Activated naive CD4-positive, alpha-beta T cell treated with Interleukin-2 at 50 U/mL for 16 hours (primary cell): ENCODE results near the gene TNKS1BP1.
"Not testable (repeated sequence)": the region's sequence is repeated elsewhere in the genome, so short reads cannot be mapped to it uniquely, and the experiment has no call there.

Experiments
- DNase-seq: peaks from one replicate; pipeline ENCODE4 v3.0.0-alpha.2; 2020

TNKS1BP1 gene

GRCh38 chr11:57324886-57325734 is at the start of gene TNKS1BP1:
TNKS1BP1 (minus strand) TSS chr11:57324952; CDS start chr11:57321885, 3,067 bp downstream.
- peak; percentile 95 for DNase-seq

- no peak for DNase-seq
Measured at GRCh38 chr11:57373146-57373545, 48.4 kb upstream of the TNKS1BP1 start.

- DNase-seq = no peak
Measured at GRCh38 chr11:57370941-57371340, 46.2 kb upstream of the TNKS1BP1 start.

GRCh38 chr11:57370251-57370650 is 45.5 kb upstream of the TNKS1BP1 start:
- DNase-seq = no peak

GRCh38 chr11:57368845-57369232 is 44.1 kb upstream of the TNKS1BP1 start:
- no peak for DNase-seq

- no peak for DNase-seq
Measured at GRCh38 chr11:57368106-57368844, 43.5 kb upstream of the TNKS1BP1 start.

- DNase-seq = no peak
Measured at GRCh38 chr11:57364851-57365660, 40.3 kb upstream of the TNKS1BP1 start.

GRCh38 chr11:57363131-57364080 is 38.7 kb upstream of the TNKS1BP1 start:
- no peak for DNase-seq

GRCh38 chr11:57361926-57362325 is 37.2 kb upstream of the TNKS1BP1 start:
- DNase-seq = no peak

- not testable (repeated sequence) for DNase-seq
Measured at GRCh38 chr11:57361420-57361819, 36.7 kb upstream of the TNKS1BP1 start.

- DNase-seq = no peak
Measured at GRCh38 chr11:57360991-57361390, 36.2 kb upstream of the TNKS1BP1 start.

GRCh38 chr11:57359896-57360690 is 35.3 kb upstream of the TNKS1BP1 start:
- DNase-seq = no peak

- no peak for DNase-seq
Measured at GRCh38 chr11:57359396-57359795, 34.6 kb upstream of the TNKS1BP1 start.

- DNase-seq = no peak
Measured at GRCh38 chr11:57358991-57359390, 34.2 kb upstream of the TNKS1BP1 start.

- DNase-seq = no peak
Measured at GRCh38 chr11:57358543-57358961, 33.8 kb upstream of the TNKS1BP1 start.

- DNase-seq = no peak
Measured at GRCh38 chr11:57357856-57358255, 33.1 kb upstream of the TNKS1BP1 start.

GRCh38 chr11:57357310-57357709 is 32.6 kb upstream of the TNKS1BP1 start:
- no peak for DNase-seq

GRCh38 chr11:57356268-57356667 is 31.5 kb upstream of the TNKS1BP1 start:
- no peak for DNase-seq

- DNase-seq = no peak
Measured at GRCh38 chr11:57354699-57355098, 29.9 kb upstream of the TNKS1BP1 start.

- no peak for DNase-seq
Measured at GRCh38 chr11:57353852-57354251, 29.1 kb upstream of the TNKS1BP1 start.

GRCh38 chr11:57353446-57353845 is 28.7 kb upstream of the TNKS1BP1 start:
- no peak for DNase-seq
